ENCODE measurements around the gene OR6P1.

The OR6P1 gene

DNA sequence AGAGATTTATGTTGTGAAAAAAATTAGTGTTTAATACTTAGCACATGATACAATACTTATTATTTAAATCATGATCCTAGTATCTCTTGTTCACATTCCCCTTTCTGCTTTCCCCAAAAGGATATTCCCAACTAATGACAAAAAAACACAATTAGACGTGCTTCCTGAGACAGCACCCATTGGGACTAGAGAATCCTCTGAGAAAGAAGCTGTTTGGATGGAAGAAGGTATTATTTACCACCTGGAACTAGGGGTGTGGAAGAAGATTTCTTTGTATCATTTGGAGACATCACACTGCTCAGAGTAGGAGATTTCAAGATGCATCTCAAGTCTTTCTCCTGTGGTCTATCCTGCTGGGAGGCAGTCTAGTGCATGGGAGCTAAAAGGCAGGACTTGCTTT, 34.6 kb upstream of the OR6P1 start, which contains the start of gene OR10Z1:
Gene OR10Z1 (plus strand): TSS at position 301 of the 400 bp plus-strand sequence. CDS start 1,171 bp downstream, outside the sequence.
- TF ChIP-seq FOXP2 (optimal IDR thresholded peaks at IDR 0.05; ENCODE audit: borderline replicate concordance, extremely low read depth, extremely low read length, insufficient read depth), result no peak
- no peak for TF ChIP-seq TAF1 (IDR thresholded peaks at IDR 0.05; ENCODE audit: borderline replicate concordance, insufficient read depth, low read length)
- TF ChIP-seq SIN3A (IDR thresholded peaks at IDR 0.05; ENCODE audit: borderline replicate concordance, insufficient read depth, low read length), result no peak
- TF ChIP-seq, protein P1, sequence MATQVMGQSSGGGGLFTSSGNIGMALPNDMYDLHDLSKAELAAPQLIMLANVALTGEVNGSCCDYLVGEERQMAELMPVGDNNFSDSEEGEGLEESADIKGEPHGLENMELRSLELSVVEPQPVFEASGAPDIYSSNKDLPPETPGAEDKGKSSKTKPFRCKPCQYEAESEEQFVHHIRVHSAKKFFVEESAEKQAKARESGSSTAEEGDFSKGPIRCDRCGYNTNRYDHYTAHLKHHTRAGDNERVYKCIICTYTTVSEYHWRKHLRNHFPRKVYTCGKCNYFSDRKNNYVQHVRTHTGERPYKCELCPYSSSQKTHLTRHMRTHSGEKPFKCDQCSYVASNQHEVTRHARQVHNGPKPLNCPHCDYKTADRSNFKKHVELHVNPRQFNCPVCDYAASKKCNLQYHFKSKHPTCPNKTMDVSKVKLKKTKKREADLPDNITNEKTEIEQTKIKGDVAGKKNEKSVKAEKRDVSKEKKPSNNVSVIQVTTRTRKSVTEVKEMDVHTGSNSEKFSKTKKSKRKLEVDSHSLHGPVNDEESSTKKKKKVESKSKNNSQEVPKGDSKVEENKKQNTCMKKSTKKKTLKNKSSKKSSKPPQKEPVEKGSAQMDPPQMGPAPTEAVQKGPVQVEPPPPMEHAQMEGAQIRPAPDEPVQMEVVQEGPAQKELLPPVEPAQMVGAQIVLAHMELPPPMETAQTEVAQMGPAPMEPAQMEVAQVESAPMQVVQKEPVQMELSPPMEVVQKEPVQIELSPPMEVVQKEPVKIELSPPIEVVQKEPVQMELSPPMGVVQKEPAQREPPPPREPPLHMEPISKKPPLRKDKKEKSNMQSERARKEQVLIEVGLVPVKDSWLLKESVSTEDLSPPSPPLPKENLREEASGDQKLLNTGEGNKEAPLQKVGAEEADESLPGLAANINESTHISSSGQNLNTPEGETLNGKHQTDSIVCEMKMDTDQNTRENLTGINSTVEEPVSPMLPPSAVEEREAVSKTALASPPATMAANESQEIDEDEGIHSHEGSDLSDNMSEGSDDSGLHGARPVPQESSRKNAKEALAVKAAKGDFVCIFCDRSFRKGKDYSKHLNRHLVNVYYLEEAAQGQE (IDR thresholded peaks at IDR 0.05; ENCODE audit: insufficient read depth in 1 of 2, low read depth in 2 of 2, low read length in 2 of 2), result no peak
- no peak for TF ChIP-seq POLR2AphosphoS5 (IDR thresholded peaks at IDR 0.05; ENCODE audit: low read depth, low read length)

DNA sequence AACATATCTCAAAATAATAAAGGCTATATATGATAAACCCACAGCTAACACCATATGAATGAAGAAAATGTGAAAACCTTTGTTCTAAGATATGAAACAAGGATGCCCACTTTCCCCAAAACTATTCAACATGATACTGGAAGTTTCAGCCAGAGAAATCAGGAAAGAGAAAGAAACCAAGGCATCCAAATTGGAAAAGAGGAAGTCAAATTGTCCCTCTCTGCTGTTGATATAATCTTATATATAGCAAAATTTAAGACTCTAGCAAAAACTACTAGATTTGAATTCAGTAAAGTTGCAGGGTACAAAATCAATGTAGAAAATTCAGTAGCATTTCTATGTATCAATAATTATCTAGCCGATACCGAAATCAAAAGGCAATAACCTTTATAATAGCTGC, 30.4 kb upstream of the OR6P1 start:
- TF ChIP-seq, protein P1 (IDR thresholded peaks at IDR 0.05; ENCODE audit: insufficient read depth in 1 of 2, low read depth in 2 of 2, low read length in 2 of 2), result no peak
- TF ChIP-seq POLR2AphosphoS5 (IDR thresholded peaks at IDR 0.05; ENCODE audit: low read depth, low read length) (no peak), TAF1 (IDR thresholded peaks at IDR 0.05; ENCODE audit: borderline replicate concordance, insufficient read depth, low read length) (no peak), FOXP2 (optimal IDR thresholded peaks at IDR 0.05; ENCODE audit: borderline replicate concordance, extremely low read depth, extremely low read length, insufficient read depth) (no peak), SIN3A (IDR thresholded peaks at IDR 0.05; ENCODE audit: borderline replicate concordance, insufficient read depth, low read length) (no peak)

DNA sequence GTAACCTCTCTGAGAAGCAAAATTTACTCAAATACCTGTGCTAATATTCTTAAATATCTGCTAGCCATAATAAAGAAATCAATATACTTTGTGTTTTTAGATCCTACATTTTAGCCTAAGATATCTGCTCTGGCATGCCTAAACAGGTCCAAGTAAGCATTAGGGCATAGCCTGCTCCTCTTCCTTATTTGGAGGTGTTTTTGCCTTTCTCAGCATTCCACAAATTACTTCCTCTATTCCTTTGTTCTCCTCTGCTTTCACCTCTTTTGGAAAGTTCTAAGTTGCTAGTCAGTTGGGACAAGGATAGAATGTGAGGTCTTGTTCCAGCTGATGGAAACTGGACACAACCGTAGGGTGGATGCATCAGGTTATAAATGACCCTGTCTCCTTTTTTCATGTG, 16.6 kb upstream of the OR6P1 start:
- TF ChIP-seq FOXP2 (optimal IDR thresholded peaks at IDR 0.05; ENCODE audit: borderline replicate concordance, extremely low read depth, extremely low read length, insufficient read depth) (no peak), SIN3A (IDR thresholded peaks at IDR 0.05; ENCODE audit: borderline replicate concordance, insufficient read depth, low read length) (no peak), TAF1 (IDR thresholded peaks at IDR 0.05; ENCODE audit: borderline replicate concordance, insufficient read depth, low read length) (no peak), POLR2AphosphoS5 (IDR thresholded peaks at IDR 0.05; ENCODE audit: low read depth, low read length) (no peak)
- TF ChIP-seq, protein P1 (IDR thresholded peaks at IDR 0.05; ENCODE audit: insufficient read depth in 1 of 2, low read depth in 2 of 2, low read length in 2 of 2), result no peak

DNA sequence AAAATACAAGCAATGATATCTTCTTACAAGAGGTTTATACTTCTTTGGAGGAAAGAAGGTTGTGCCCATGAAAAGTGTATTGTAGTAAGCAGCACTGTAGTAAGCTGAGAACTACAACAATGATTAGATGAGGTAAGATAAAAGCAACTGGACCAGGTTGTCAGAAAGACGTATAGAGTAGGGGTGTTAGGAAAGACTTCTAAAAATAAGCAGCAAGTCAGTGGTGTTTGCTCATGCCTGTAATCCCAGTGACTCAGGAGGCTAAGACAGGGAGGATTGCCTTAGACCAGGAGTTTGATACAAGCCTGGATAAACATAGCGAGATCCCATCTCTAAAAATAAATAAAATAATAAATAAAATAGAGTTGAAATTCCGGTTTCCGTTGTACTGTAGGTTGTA, 13.6 kb upstream of the OR6P1 start:
- TF ChIP-seq SIN3A (IDR thresholded peaks at IDR 0.05; ENCODE audit: borderline replicate concordance, insufficient read depth, low read length) (no peak), TAF1 (IDR thresholded peaks at IDR 0.05; ENCODE audit: borderline replicate concordance, insufficient read depth, low read length) (no peak), FOXP2 (optimal IDR thresholded peaks at IDR 0.05; ENCODE audit: borderline replicate concordance, extremely low read depth, extremely low read length, insufficient read depth) (no peak), POLR2AphosphoS5 (IDR thresholded peaks at IDR 0.05; ENCODE audit: low read depth, low read length) (no peak)
- TF ChIP-seq, protein P1 (IDR thresholded peaks at IDR 0.05; ENCODE audit: insufficient read depth in 1 of 2, low read depth in 2 of 2, low read length in 2 of 2), result no peak

GRCh38 chr1:158579733-158580132, 9.4 kb upstream of the OR6P1 start, which contains the start of gene OR10X1:
TSS of gene OR10X1 (minus strand) at chr1:158579899. CDS start at chr1:158579899, 0 bp downstream.
- TF ChIP-seq SIN3A (IDR thresholded peaks at IDR 0.05; ENCODE audit: borderline replicate concordance, insufficient read depth, low read length) (no peak), FOXP2 (optimal IDR thresholded peaks at IDR 0.05; ENCODE audit: borderline replicate concordance, extremely low read depth, extremely low read length, insufficient read depth) (no peak), POLR2AphosphoS5 (IDR thresholded peaks at IDR 0.05; ENCODE audit: low read depth, low read length) (no peak)
- TF ChIP-seq, protein P1 (IDR thresholded peaks at IDR 0.05; ENCODE audit: insufficient read depth in 1 of 2, low read depth in 2 of 2, low read length in 2 of 2), result no peak
